HUES64 (cell line): ENCODE data around the gene SLC38A10.

Source experiments
- H3K27ac ChIP-seq: 2 replicates; pipeline ENCODE4 v1.7.0; 2013; ENCODE audit warnings: low read depth, low read length, inconsistent platforms
- H3K27me3 ChIP-seq: 2 replicates; pipeline ENCODE4 v1.6.1; 2013; ENCODE audit warnings: mild to moderate bottlenecking, low read length; ENCODE audit not compliant: insufficient read depth
- H3K36me3 ChIP-seq: 2 replicates; pipeline ENCODE4 v1.6.1; 2013; ENCODE audit warnings: mild to moderate bottlenecking, low read length; ENCODE audit not compliant: insufficient read depth
- H3K4me1 ChIP-seq: 2 replicates; pipeline ENCODE4 v1.6.1; 2013; ENCODE audit warnings: mild to moderate bottlenecking, low read length, moderate library complexity; ENCODE audit not compliant: insufficient read depth
- H3K4me3 ChIP-seq: 2 replicates; pipeline ENCODE4 v1.5.1; 2013; ENCODE audit warnings: mild to moderate bottlenecking, low read length, moderate library complexity
- H3K9ac ChIP-seq: 2 replicates; pipeline ENCODE4 v1.6.1; 2013; ENCODE audit warnings: mild to moderate bottlenecking, low read depth, low read length
- H3K9me3 ChIP-seq: 2 replicates; pipeline ENCODE4 v1.6.1; 2013; ENCODE audit warnings: low read depth, low read length; ENCODE audit not compliant: insufficient read depth
- WGBS: fragments of 150-250, 120-280 bp; methylation state at CpG from one replicate; pipeline ENCODE4 v1.1.7; 2013; ENCODE audit warnings: missing lambda C conversion rate; 5-methylcytosine and 5-hydroxymethylcytosine counted together

The SLC38A10 gene

GRCh38 chr17:81336296-81336929 is 41.3 kb upstream of the SLC38A10 start:
- Histone ChIP-seq H3K27me3 (peaks cover 24% of the 10 kb centered on the region), H3K4me1 (peaks cover 26% of the 10 kb centered on the region), H3K4me3 (no peak overlapping the region), H3K9ac (no peak overlapping the region), H3K9me3 (no peaks in the 10 kb centered on the region), H3K27ac (no peak overlapping the region), H3K36me3 (no peaks in the 10 kb centered on the region)
- WGBS = 95% methylated on average over 7 of the region's 7 CpGs

- Histone ChIP-seq H3K27me3 (peaks cover 17% of the 10 kb centered on the region), H3K9me3 (no peaks in the 10 kb centered on the region), H3K27ac (no peak overlapping the region), H3K9ac (no peak overlapping the region), H3K4me1 (peaks cover 25% of the 10 kb centered on the region), H3K4me3 (no peak overlapping the region), H3K36me3 (no peaks in the 10 kb centered on the region)
- WGBS = 84% methylated on average over 9 of the region's 9 CpGs
Observed at GRCh38 chr17:81335773-81336157, 40.7 kb upstream of the SLC38A10 start.

GRCh38 chr17:81334987-81335772 is 40.1 kb upstream of the SLC38A10 start:
- Histone ChIP-seq H3K36me3 (no peaks in the 10 kb centered on the region), H3K4me3 (no peak overlapping the region), H3K9ac (no peak overlapping the region), H3K9me3 (no peaks in the 10 kb centered on the region), H3K4me1 (peaks cover 26% of the 10 kb centered on the region), H3K27ac (no peak overlapping the region), H3K27me3 (peaks cover 11% of the 10 kb centered on the region)
- 90% methylated on average over 14 of the region's 14 CpGs for WGBS

GRCh38 chr17:81334391-81334901 is 39.3 kb upstream of the SLC38A10 start:
- H3K4me1 ChIP-seq = peaks cover 27% of the 10 kb centered on the region
- no peaks in the 10 kb centered on the region for H3K9me3 ChIP-seq
- H3K36me3 ChIP-seq = no peaks in the 10 kb centered on the region
- WGBS = 78% methylated on average over 12 of the region's 12 CpGs
- H3K4me3 ChIP-seq = no peak overlapping the region
- no peak overlapping the region for H3K9ac ChIP-seq
- H3K27me3 ChIP-seq = peaks cover 4% of the 10 kb centered on the region
- H3K27ac ChIP-seq = no peak overlapping the region

- H3K9ac ChIP-seq = no peak overlapping the region
- H3K4me3 ChIP-seq = no peak overlapping the region
- H3K9me3 ChIP-seq = no peaks in the 10 kb centered on the region
- peaks cover 24% of the 10 kb centered on the region for H3K4me1 ChIP-seq
- 86% methylated on average over 24 of the region's 24 CpGs for WGBS
- H3K27ac ChIP-seq = no peak overlapping the region
- no peaks in the 10 kb centered on the region for H3K36me3 ChIP-seq
- H3K27me3 ChIP-seq = no peaks in the 10 kb centered on the region
Observed at GRCh38 chr17:81333616-81334368, 38.7 kb upstream of the SLC38A10 start.

- H3K9me3 ChIP-seq = no peaks in the 10 kb centered on the region
- peaks cover 20% of the 10 kb centered on the region for H3K4me1 ChIP-seq
- WGBS = 86% methylated on average over 23 of the region's 23 CpGs
- H3K36me3 ChIP-seq = no peaks in the 10 kb centered on the region
- no peak overlapping the region for H3K4me3 ChIP-seq
- no peak overlapping the region for H3K27ac ChIP-seq
- no peaks in the 10 kb centered on the region for H3K27me3 ChIP-seq
- H3K9ac ChIP-seq = no peak overlapping the region
Observed at GRCh38 chr17:81332914-81333528, 37.9 kb upstream of the SLC38A10 start.

- Histone ChIP-seq H3K27me3 (no peaks in the 10 kb centered on the region), H3K4me3 (no peak overlapping the region), H3K9ac (no peak overlapping the region), H3K4me1 (peaks cover 20% of the 10 kb centered on the region), H3K36me3 (no peaks in the 10 kb centered on the region), H3K27ac (no peak overlapping the region), H3K9me3 (no peaks in the 10 kb centered on the region)
- WGBS = 92% methylated on average over 18 of the region's 18 CpGs
Observed at GRCh38 chr17:81332118-81332834, 37.2 kb upstream of the SLC38A10 start.

GRCh38 chr17:81331527-81332043 is 36.5 kb upstream of the SLC38A10 start:
- no peak overlapping the region for H3K9ac ChIP-seq
- H3K36me3 ChIP-seq = no peaks in the 10 kb centered on the region
- no peak overlapping the region for H3K27ac ChIP-seq
- H3K4me3 ChIP-seq = no peak overlapping the region
- H3K27me3 ChIP-seq = no peaks in the 10 kb centered on the region
- WGBS = 60% methylated on average over 17 of the region's 17 CpGs
- peaks cover 20% of the 10 kb centered on the region for H3K4me1 ChIP-seq
- H3K9me3 ChIP-seq = no peaks in the 10 kb centered on the region

- WGBS = 77% methylated on average over 10 of the region's 10 CpGs
- Histone ChIP-seq H3K36me3 (no peaks in the 10 kb centered on the region), H3K9me3 (no peaks in the 10 kb centered on the region), H3K9ac (no peak overlapping the region), H3K4me3 (no peak overlapping the region), H3K4me1 (peaks cover 20% of the 10 kb centered on the region), H3K27me3 (no peaks in the 10 kb centered on the region), H3K27ac (no peak overlapping the region)
Observed at GRCh38 chr17:81330884-81331245, 35.8 kb upstream of the SLC38A10 start.
